Measurements from ENCODE around the gene STIM2. TPM values are rescaled to one million over a fixed set of nuclear protein-coding genes. Genes with fewer than 3 reads are reported as not detected.

Gene STIM2
- total and polyA plus RNA-seq, 2 donors (not counting 1 experiment from before 2014, with no cell fraction given), result 48.6 to 96.0 TPM

DNA sequence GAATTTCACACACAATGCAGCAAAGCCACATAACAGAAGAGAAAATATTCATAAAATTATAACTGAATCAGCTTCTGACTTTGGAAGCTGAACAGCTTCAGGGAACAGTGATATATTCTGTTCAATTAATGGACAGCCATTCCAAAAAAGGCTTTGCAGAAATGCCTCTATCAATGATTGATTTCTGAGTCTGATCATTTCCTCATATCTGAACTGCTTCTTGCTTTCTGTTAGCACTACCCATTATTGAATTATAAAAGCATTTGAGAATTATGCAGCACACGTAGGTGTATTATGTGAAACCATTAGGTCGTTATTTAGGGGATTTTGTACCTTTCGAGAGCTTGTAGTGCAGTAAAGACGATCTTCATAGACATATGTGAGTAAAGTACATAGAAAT lies 159.6 kb downstream of the STIM2 start:
- H3K27ac Mint-ChIP-seq, result no peak overlapping the region
- ATAC-seq (ENCODE audit: low read depth) (no peak), DNase-seq (no peak)
- WGBS (ENCODE audit: insufficient coverage), result no CpG with 5 or more reads among the region's 4 CpGs
- no peaks in the 10 kb centered on the region for H3K4me1 Mint-ChIP-seq
- no peak overlapping the region for H2AFZ ChIP-seq (ENCODE audit: insufficient read depth, low read depth, low read length, poor library complexity, severe bottlenecking)
- H3K9me3 ChIP-seq (ENCODE audit: control extremely low read depth in 1 of 3, control insufficient read depth in 2 of 3, insufficient read depth in 1 of 3, low read length in 2 of 3), result peaks cover 0 to 1% (median 0%) of the 10 kb centered on the region in 3 donors
- no peak overlapping the region for H3K4me3 ChIP-seq (ENCODE audit: control extremely low read depth in 1 of 5, extremely low read depth in 1 of 5, insufficient read depth in 1 of 5, low read depth in 2 of 5, low read length in 4 of 5)
- H3K79me2 ChIP-seq (ENCODE audit: control insufficient read depth, insufficient read depth, low read length), result no peaks in the 10 kb centered on the region
- H3K9me3 Mint-ChIP-seq (ENCODE audit: insufficient read depth), result no peaks in the 10 kb centered on the region
- intact Hi-C loops (cut with micrococcal nuclease), result no loop called here
- no peaks in the 10 kb centered on the region for H3K27me3 ChIP-seq (replicated peaks in 1 of 4; ENCODE audit: control extremely low read depth in 1 of 4, control insufficient read depth in 3 of 4, insufficient read depth in 4 of 4, low read length in 3 of 4)
- H3K27me3 Mint-ChIP-seq, result no peaks in the 10 kb centered on the region
- no peak overlapping the region for H3K27ac ChIP-seq (ENCODE audit: low read length in 2 of 2)
- TF ChIP-seq, protein P1, sequence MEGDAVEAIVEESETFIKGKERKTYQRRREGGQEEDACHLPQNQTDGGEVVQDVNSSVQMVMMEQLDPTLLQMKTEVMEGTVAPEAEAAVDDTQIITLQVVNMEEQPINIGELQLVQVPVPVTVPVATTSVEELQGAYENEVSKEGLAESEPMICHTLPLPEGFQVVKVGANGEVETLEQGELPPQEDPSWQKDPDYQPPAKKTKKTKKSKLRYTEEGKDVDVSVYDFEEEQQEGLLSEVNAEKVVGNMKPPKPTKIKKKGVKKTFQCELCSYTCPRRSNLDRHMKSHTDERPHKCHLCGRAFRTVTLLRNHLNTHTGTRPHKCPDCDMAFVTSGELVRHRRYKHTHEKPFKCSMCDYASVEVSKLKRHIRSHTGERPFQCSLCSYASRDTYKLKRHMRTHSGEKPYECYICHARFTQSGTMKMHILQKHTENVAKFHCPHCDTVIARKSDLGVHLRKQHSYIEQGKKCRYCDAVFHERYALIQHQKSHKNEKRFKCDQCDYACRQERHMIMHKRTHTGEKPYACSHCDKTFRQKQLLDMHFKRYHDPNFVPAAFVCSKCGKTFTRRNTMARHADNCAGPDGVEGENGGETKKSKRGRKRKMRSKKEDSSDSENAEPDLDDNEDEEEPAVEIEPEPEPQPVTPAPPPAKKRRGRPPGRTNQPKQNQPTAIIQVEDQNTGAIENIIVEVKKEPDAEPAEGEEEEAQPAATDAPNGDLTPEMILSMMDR (IDR thresholded peaks at IDR 0.05), result no peak
- TF ChIP-seq EZH2 (IDR thresholded peaks at IDR 0.05; ENCODE audit: borderline replicate concordance, insufficient read depth, low read depth, low read length, poor library complexity, severe bottlenecking), result no peak
- no peak overlapping the region for H3K4me2 ChIP-seq (replicated peaks; ENCODE audit: low read depth, low read length, poor library complexity, severe bottlenecking)
- no peak overlapping the region for H3K9ac ChIP-seq (ENCODE audit: low read length)
- no peaks in the 10 kb centered on the region for H3K4me1 ChIP-seq (ENCODE audit: control insufficient read depth in 2 of 2, insufficient read depth in 2 of 2, low read length in 2 of 2)
- peaks cover 13% of the 10 kb centered on the region for H4K20me1 ChIP-seq (ENCODE audit: control insufficient read depth, insufficient read depth, low read length, poor library complexity, severe bottlenecking)
- H3K36me3 ChIP-seq (replicated peaks in 1 of 2; ENCODE audit: control extremely low read depth in 1 of 2, control insufficient read depth in 1 of 2, extremely low read depth in 1 of 2, insufficient read depth in 2 of 2, low read length in 1 of 2), result peaks cover 22 to 60% of the 10 kb centered on the region in 2 experiments
- ChIA-PET CTCF (interaction anchor here (2.1 kb wide), 1 partner anchor 10 kb away, joined by 8 read pairs; no protein-coding TSS in a partner anchor), POLR2A (no interaction called here)
- H3K4me3 Mint-ChIP-seq, result no peak overlapping the region

DNA sequence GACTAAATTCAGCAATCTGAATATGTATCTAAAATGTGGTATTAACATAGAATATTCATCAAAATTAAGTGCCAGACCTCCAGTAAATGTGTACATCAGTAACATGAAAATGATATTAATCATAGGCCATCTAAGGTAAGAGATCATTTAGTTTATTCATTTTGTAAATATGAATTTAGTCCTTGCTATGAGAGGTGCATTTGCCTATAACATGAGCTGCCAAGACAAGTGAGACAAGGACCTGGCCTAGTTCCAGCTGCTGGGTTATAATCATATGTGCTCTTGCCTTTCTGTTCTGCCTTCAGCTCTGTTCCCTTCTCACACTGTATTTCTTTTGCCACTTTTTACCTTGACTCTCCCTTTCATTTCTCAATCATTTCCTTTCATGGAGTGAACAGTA lies 160.0 kb downstream of the STIM2 start:
- Histone ChIP-seq H3K4me3 (ENCODE audit: control extremely low read depth in 1 of 5, extremely low read depth in 1 of 5, insufficient read depth in 1 of 5, low read depth in 2 of 5, low read length in 4 of 5) (no peak overlapping the region), H3K9ac (ENCODE audit: low read length) (no peak overlapping the region), H3K36me3 (replicated peaks in 1 of 2; ENCODE audit: control extremely low read depth in 1 of 2, control insufficient read depth in 1 of 2, extremely low read depth in 1 of 2, insufficient read depth in 2 of 2, low read length in 1 of 2) (peaks cover 22 to 60% of the 10 kb centered on the region in 2 experiments), H3K27ac (ENCODE audit: low read length in 2 of 2) (no peak overlapping the region), H2AFZ (ENCODE audit: insufficient read depth, low read depth, low read length, poor library complexity, severe bottlenecking) (no peak overlapping the region), H3K79me2 (ENCODE audit: control insufficient read depth, insufficient read depth, low read length) (no peaks in the 10 kb centered on the region), H3K4me2 (replicated peaks; ENCODE audit: low read depth, low read length, poor library complexity, severe bottlenecking) (no peak overlapping the region), H3K27me3 (replicated peaks in 1 of 4; ENCODE audit: control extremely low read depth in 1 of 4, control insufficient read depth in 3 of 4, insufficient read depth in 4 of 4, low read length in 3 of 4) (no peaks in the 10 kb centered on the region), H3K4me1 (ENCODE audit: control insufficient read depth in 2 of 2, insufficient read depth in 2 of 2, low read length in 2 of 2) (no peaks in the 10 kb centered on the region), H4K20me1 (ENCODE audit: control insufficient read depth, insufficient read depth, low read length, poor library complexity, severe bottlenecking) (peaks cover 9% of the 10 kb centered on the region), H3K9me3 (ENCODE audit: control extremely low read depth in 1 of 3, control insufficient read depth in 2 of 3, insufficient read depth in 1 of 3, low read length in 2 of 3) (peaks cover 0 to 1% (median 0%) of the 10 kb centered on the region in 3 donors)
- Mint-ChIP-seq H3K27ac (no peak overlapping the region), H3K27me3 (no peaks in the 10 kb centered on the region), H3K4me1 (no peaks in the 10 kb centered on the region), H3K4me3 (no peak overlapping the region), H3K9me3 (ENCODE audit: insufficient read depth) (no peaks in the 10 kb centered on the region)
- no peak for ATAC-seq (ENCODE audit: low read depth)
- TF ChIP-seq, protein P1 (IDR thresholded peaks at IDR 0.05), result no peak
- TF ChIP-seq EZH2 (IDR thresholded peaks at IDR 0.05; ENCODE audit: borderline replicate concordance, insufficient read depth, low read depth, low read length, poor library complexity, severe bottlenecking), result no peak
- intact Hi-C loops (cut with micrococcal nuclease), result no loop called here
- POLR2A ChIA-PET, result no interaction called here
- CTCF ChIA-PET, result interaction anchor here (0.6 kb wide), 1 partner anchor 280 kb away, joined by 3 read pairs; no protein-coding TSS in a partner anchor
- no peak for DNase-seq

All from B cell (primary cell).